Amniotic epithelial cell (primary cell): Measurements from ENCODE around the gene BRSK2.
"Not testable (repeated sequence)": the region's sequence is repeated elsewhere in the genome, so short reads cannot be mapped to it uniquely, and the experiment has no call there.

ENCODE experiments used
- DNase-seq: peaks from one replicate; pipeline ENCODE4 v3.0.0-alpha.2; 2010; ENCODE audit warnings: low read depth

Gene BRSK2

GRCh38 chr11:1354125-1354938, 35.4 kb upstream of the BRSK2 start:
- no peak for DNase-seq

- peak; percentile 49 for DNase-seq
Measured at GRCh38 chr11:1356007-1356435, 33.7 kb upstream of the BRSK2 start.

GRCh38 chr11:1356478-1356960, 33.2 kb upstream of the BRSK2 start:
- no peak for DNase-seq

- no peak for DNase-seq
Measured at GRCh38 chr11:1358286-1358685, 31.4 kb upstream of the BRSK2 start.

GRCh38 chr11:1358931-1359330, 30.8 kb upstream of the BRSK2 start:
- not testable (repeated sequence) for DNase-seq

- DNase-seq, result no peak
Measured at GRCh38 chr11:1359556-1359955, 30.2 kb upstream of the BRSK2 start.

- DNase-seq, result no peak
Measured at GRCh38 chr11:1360181-1360834, 29.4 kb upstream of the BRSK2 start.

- no peak for DNase-seq
Measured at GRCh38 chr11:1360835-1361357, 28.8 kb upstream of the BRSK2 start.

- DNase-seq, result no peak
Measured at GRCh38 chr11:1361882-1362281, 27.9 kb upstream of the BRSK2 start.

GRCh38 chr11:1367721-1368120, 22.0 kb upstream of the BRSK2 start:
- DNase-seq, result no peak

- DNase-seq, result no peak
Measured at GRCh38 chr11:1368216-1368615, 21.5 kb upstream of the BRSK2 start.

- DNase-seq, result no peak
Measured at GRCh38 chr11:1368966-1369365, 20.8 kb upstream of the BRSK2 start.

- DNase-seq, result no peak
Measured at GRCh38 chr11:1369371-1370005, 20.2 kb upstream of the BRSK2 start.

- DNase-seq, result no peak
Measured at GRCh38 chr11:1370186-1371025, 19.3 kb upstream of the BRSK2 start.

GRCh38 chr11:1371026-1371325, 18.8 kb upstream of the BRSK2 start:
- no peak for DNase-seq

- DNase-seq, result no peak
Measured at GRCh38 chr11:1371377-1371776, 18.4 kb upstream of the BRSK2 start.

GRCh38 chr11:1371836-1372465, 17.8 kb upstream of the BRSK2 start:
- no peak for DNase-seq

GRCh38 chr11:1372660-1373059, 17.1 kb upstream of the BRSK2 start:
- DNase-seq, result no peak

- DNase-seq, result peak; percentile 41
Measured at GRCh38 chr11:1373536-1374214, 16.1 kb upstream of the BRSK2 start.

GRCh38 chr11:1375161-1375954, 14.4 kb upstream of the BRSK2 start:
- DNase-seq, result no peak
